22Rv1 (cell line): Measurements from ENCODE around the gene HTR2B.

Experiments used
- H3K27ac ChIP-seq: fragments of 450-650 bp; 2 replicates; pipeline ENCODE4 v1.5.1; 2017
- CTCF ChIP-seq: fragments of 450-650 bp; IDR thresholded peaks from 2 replicates; pipeline ENCODE4 v1.5.1; 2017; ENCODE audit warnings: mild to moderate bottlenecking
- ZFX ChIP-seq: fragments of 450-650 bp; IDR thresholded peaks from 2 replicates; pipeline ENCODE4 v1.6.1; 2017; ENCODE audit warnings: antibody characterized with exemption, borderline replicate concordance

Gene HTR2B

GRCh38 chr2:231062776-231063175 lies 62.1 kb downstream of the HTR2B start:
- H3K27ac ChIP-seq = no peak overlapping the region
- TF ChIP-seq CTCF = no peak
- TF ChIP-seq ZFX = no peak

- no peak overlapping the region for H3K27ac ChIP-seq
- TF ChIP-seq ZFX (no peak), CTCF (no peak)
Observed at GRCh38 chr2:231059756-231060155, 65.1 kb downstream of the HTR2B start.

- H3K27ac ChIP-seq = no peak overlapping the region
- no peak for TF ChIP-seq CTCF
- TF ChIP-seq ZFX = no peak
Observed at GRCh38 chr2:231058761-231059550, 65.9 kb downstream of the HTR2B start.
